Neural cell (in vitro differentiated cells): ENCODE data around the gene CYP26B1. TPM values are rescaled to one million over a fixed set of nuclear protein-coding genes. Genes with fewer than 3 reads are reported as not detected.

Experiments
- H2AFZ ChIP-seq: fragments of 200-600, 300-800 bp; sonication (generic), shearing (Covaris generic); 2 replicates; pipeline ENCODE4 v1.6.0; 2014; ENCODE audit warnings: low read depth, mild to moderate bottlenecking, antibody characterized with exemption, low read length, moderate library complexity
- H3F3A ChIP-seq: fragments of 200-600 bp; shearing (Covaris generic); 2 replicates; pipeline ENCODE4 v1.6.1; 2016; ENCODE audit warnings: mild to moderate bottlenecking, moderate library complexity, mixed read lengths, antibody characterized with exemption, low read length; ENCODE audit not compliant: insufficient read depth, poor library complexity, severe bottlenecking
- H3K27ac ChIP-seq: fragments of 200-600, 300-800 bp; sonication (generic), shearing (Covaris generic); 2 replicates; pipeline ENCODE4 v1.5.1; 2014; ENCODE audit warnings: mild to moderate bottlenecking, low read length, moderate library complexity
- H3K27me3 ChIP-seq: fragments of 300-800, 200-600 bp; sonication (generic), shearing (Covaris generic); 2 replicates; pipeline ENCODE4 v1.6.0; 2014; ENCODE audit warnings: mild to moderate bottlenecking, low read depth, low read length, moderate library complexity; ENCODE audit not compliant: insufficient read depth
- H3K36me3 ChIP-seq: fragments of 300-800, 200-600 bp; sonication (generic), shearing (Covaris generic); 2 replicates; pipeline ENCODE4 v1.5.1; 2014; ENCODE audit warnings: mild to moderate bottlenecking, antibody characterized with exemption, low read length, moderate library complexity; ENCODE audit not compliant: insufficient read depth
- H3K4me2 ChIP-seq: fragments of 300-800, 200-600 bp; sonication (generic), shearing (Covaris generic); 2 replicates; pipeline ENCODE4 v1.6.0; 2014; ENCODE audit warnings: mild to moderate bottlenecking, low read length
- H3K4me3 ChIP-seq: fragments of 300-800, 200-600 bp; sonication (generic), shearing (Covaris generic); 2 replicates; pipeline ENCODE4 v1.5.1; 2014; ENCODE audit warnings: mild to moderate bottlenecking, low read length, moderate library complexity
- H3K79me2 ChIP-seq: fragments of 200-600 bp; shearing (Covaris generic); replicated peaks from 2 replicates; pipeline ENCODE4 v1.6.0; 2014; ENCODE audit warnings: mild to moderate bottlenecking, low read length, moderate library complexity; ENCODE audit not compliant: insufficient read depth
- H3K9ac ChIP-seq: fragments of 300-800, 200-600 bp; sonication (generic), shearing (Covaris generic); 2 replicates; pipeline ENCODE4 v1.6.1; 2016; ENCODE audit warnings: mild to moderate bottlenecking, low read length, mixed read lengths
- H3K9me2 ChIP-seq: fragments of 200-600 bp; shearing (Covaris generic); 2 replicates; pipeline ENCODE4 v1.6.1; 2016; ENCODE audit warnings: mild to moderate bottlenecking, low read length, mixed read lengths; ENCODE audit not compliant: insufficient read depth
- H3K9me3 ChIP-seq: fragments of 200-600, 300-800 bp; sonication (generic), shearing (Covaris generic); 2 replicates; pipeline ENCODE4 v1.6.1; 2016; ENCODE audit warnings: mild to moderate bottlenecking, mixed run types, low read length, moderate library complexity, mixed read lengths
- H4K20me1 ChIP-seq: fragments of 200-600 bp; shearing (Covaris generic); 2 replicates; pipeline ENCODE4 v1.6.1; 2016; ENCODE audit warnings: mild to moderate bottlenecking, mixed run types; ENCODE audit not compliant: insufficient read depth
- CTCF ChIP-seq: fragments of 450-650 bp; IDR thresholded peaks from 2 replicates; pipeline ENCODE4 v1.5.1; 2014; ENCODE audit warnings: antibody characterized with exemption, mild to moderate bottlenecking, moderate library complexity; ENCODE audit not compliant: poor library complexity, severe bottlenecking
- EP300 ChIP-seq: fragments of 450-650 bp; conservative IDR thresholded peaks from 2 replicates; pipeline ENCODE4 v1.6.1; 2014; ENCODE audit warnings: antibody characterized with exemption, mild to moderate bottlenecking, moderate library complexity; ENCODE audit not compliant: poor library complexity, severe bottlenecking
- EZH2 ChIP-seq: fragments of 200-600, 300-800 bp; shearing (Covaris generic), sonication (generic); IDR thresholded peaks from 2 replicates; pipeline ENCODE4 v1.6.1; 2014; ENCODE audit warnings: antibody characterized with exemption, low read length, borderline replicate concordance, mild to moderate bottlenecking; ENCODE audit not compliant: insufficient read depth, poor library complexity, severe bottlenecking
- MXI1 ChIP-seq: fragments of 450-650 bp; conservative IDR thresholded peaks from 2 replicates; pipeline ENCODE4 v1.6.1; 2014; ENCODE audit warnings: antibody characterized with exemption, mild to moderate bottlenecking; ENCODE audit not compliant: poor library complexity, severe bottlenecking
- POLR2AphosphoS5 ChIP-seq: IDR thresholded peaks from 2 replicates; pipeline ENCODE4 v1.6.1; 2012
- RAD21 ChIP-seq: fragments of 450-650 bp; conservative IDR thresholded peaks from 2 replicates; pipeline ENCODE4 v1.6.1; 2014; ENCODE audit warnings: antibody characterized with exemption, mild to moderate bottlenecking, moderate library complexity
- REST ChIP-seq: IDR thresholded peaks from 2 replicates; pipeline ENCODE4 v1.6.1; 2012; ENCODE audit warnings: borderline replicate concordance
- SMC3 ChIP-seq: fragments of 450-650 bp; conservative IDR thresholded peaks from 2 replicates; pipeline ENCODE4 v1.6.1; 2014; ENCODE audit warnings: antibody characterized with exemption, mild to moderate bottlenecking, moderate library complexity; ENCODE audit not compliant: poor library complexity
- TAF1 ChIP-seq: IDR thresholded peaks from 2 replicates; pipeline ENCODE4 v1.6.1; 2012; ENCODE audit warnings: low read depth
- polyA plus RNA-seq: library from polyadenylated mRNA; depleted of rRNA; stranded (reverse); fragments of >200 nt; gene quantifications from 2 replicates; pipeline ENCODE4 v1.2.3, GENCODE V29; 2014

CYP26B1 gene
- polyA plus RNA-seq, 1 donor from 2014 or later = 0.83 TPM

GRCh38 chr2:72139874-72140620 lies 7.6 kb downstream of the CYP26B1 start:
- Histone ChIP-seq H3K79me2 (no peaks in the 10 kb centered on the region), H3K9ac (no peak overlapping the region), H3K36me3 (no peaks in the 10 kb centered on the region), H2AFZ (no peak overlapping the region), H3K9me2 (no peaks in the 10 kb centered on the region), H3K27me3 (peaks cover 42% of the 10 kb centered on the region), H3F3A (no peaks in the 10 kb centered on the region), H3K4me3 (no peak overlapping the region), H3K27ac (no peak overlapping the region), H3K9me3 (no peaks in the 10 kb centered on the region), H3K4me2 (no peak overlapping the region), H4K20me1 (no peaks in the 10 kb centered on the region)
- TF ChIP-seq POLR2AphosphoS5 (no peak), REST (no peak), EP300 (no peak), CTCF (no peak), EZH2 (no peak), SMC3 (no peak), MXI1 (no peak), TAF1 (no peak), RAD21 (no peak)

GRCh38 chr2:72139471-72139873 lies 8.2 kb downstream of the CYP26B1 start:
- Histone ChIP-seq H3K4me3 (no peak overlapping the region), H3K79me2 (no peaks in the 10 kb centered on the region), H4K20me1 (no peaks in the 10 kb centered on the region), H3K36me3 (no peaks in the 10 kb centered on the region), H3K4me2 (no peak overlapping the region), H3F3A (no peaks in the 10 kb centered on the region), H3K9me3 (no peaks in the 10 kb centered on the region), H3K27ac (no peak overlapping the region), H3K9ac (no peak overlapping the region), H3K9me2 (no peaks in the 10 kb centered on the region), H3K27me3 (peaks cover 36% of the 10 kb centered on the region), H2AFZ (no peak overlapping the region)
- no peak for TF ChIP-seq EZH2
- TF ChIP-seq RAD21 = no peak
- TF ChIP-seq POLR2AphosphoS5 = no peak
